IMR-90 (cell line): Measurements from ENCODE around the gene GPR157. TPM values are rescaled to one million over a fixed set of nuclear protein-coding genes. Genes with fewer than 3 reads are reported as not detected.

Experiments
- ATAC-seq: fragments of 200-7000 bp; cut with Tn5 transposase; 2 replicates; pipeline ENCODE4 v1.9.1; 2020; ENCODE audit warnings: low read depth, mild to moderate bottlenecking, moderate library complexity
- BruUV-seq: library from RNA; stranded (reverse); fragments of 400-500 nt; replicated peaks from 2 replicates; lab custom pipeline; 2021; lab: Mats Ljungman, UMichigan
- CTCF ChIA-PET: fragments of 300-600 bp; formaldehyde crosslinking; extraction: SDS; loops from one replicate; lab custom pipeline; 2021; ENCODE audit warnings: antibody characterized with exemption; lab: Yijun Ruan, JAX
- POLR2A ChIA-PET: fragments of 300-600 bp; sonication (Branson Sonifier 250); formaldehyde crosslinking; loops from one replicate; lab custom pipeline; 2022; ENCODE audit warnings: antibody characterized with exemption; ENCODE audit not compliant: unreplicated experiment; lab: Charles Lee
- DNase-seq: peaks from one replicate; pipeline ENCODE4 v3.0.0; 2013
- H2AFZ ChIP-seq: replicated peaks from 2 replicates; pipeline ENCODE3; 2013; ENCODE audit warnings: low read length, mild to moderate bottlenecking; ENCODE audit not compliant: poor library complexity
- H2AK5ac ChIP-seq: 2 replicates; pipeline ENCODE4 v1.6.1; 2013; ENCODE audit warnings: low read depth, low read length, inconsistent platforms
- H2AK9ac ChIP-seq: replicated peaks from 2 replicates; pipeline ENCODE3; 2013; ENCODE audit warnings: mild to moderate bottlenecking, low read depth, low read length, moderate library complexity; ENCODE audit not compliant: poor library complexity
- H2BK120ac ChIP-seq: 2 replicates; pipeline ENCODE4 v1.6.1; 2013; ENCODE audit warnings: low read depth, low read length, inconsistent platforms
- H2BK15ac ChIP-seq: 3 replicates; pipeline ENCODE4 v1.6.1; 2013; ENCODE audit warnings: low read depth, low read length, inconsistent platforms
- H2BK20ac ChIP-seq: 2 replicates; pipeline ENCODE4 v1.6.1; 2013; ENCODE audit warnings: low read depth, mild to moderate bottlenecking, inconsistent platforms, low read length, moderate library complexity
- H2BK5ac ChIP-seq: 2 replicates; pipeline ENCODE4 v1.6.1; 2013; ENCODE audit warnings: mild to moderate bottlenecking, low read depth, low read length, inconsistent platforms; ENCODE audit not compliant: poor library complexity, severe bottlenecking
- H3K14ac ChIP-seq: replicated peaks from 2 replicates; pipeline ENCODE4 v1.6.1; 2013; ENCODE audit warnings: low read depth, low read length, inconsistent platforms
- H3K18ac ChIP-seq: 2 replicates; pipeline ENCODE4 v1.6.1; 2013; ENCODE audit warnings: low read depth, low read length, control low read depth
- H3K23ac ChIP-seq: 2 replicates; pipeline ENCODE4 v1.6.1; 2013; ENCODE audit warnings: low read depth, low read length, inconsistent platforms
- H3K27ac ChIP-seq: 2 replicates; pipeline ENCODE4 v1.5.1; 2013; ENCODE audit warnings: mild to moderate bottlenecking, control low read depth, low read length; ENCODE audit not compliant: insufficient read depth
- H3K27me3 ChIP-seq: 2 replicates; pipeline ENCODE4 v1.6.1; 2013; ENCODE audit warnings: low read length; ENCODE audit not compliant: control insufficient read depth, insufficient read depth
- H3K36me3 ChIP-seq: 2 replicates; pipeline ENCODE4 v1.6.1; 2013; ENCODE audit warnings: low read length, mixed read lengths; ENCODE audit not compliant: control insufficient read depth, insufficient read depth
- H3K4ac ChIP-seq: 2 replicates; pipeline ENCODE4 v1.6.1; 2013; ENCODE audit warnings: low read depth, low read length, inconsistent platforms
- H3K4me1 ChIP-seq: 2 replicates; pipeline ENCODE4 v1.6.1; 2013; ENCODE audit warnings: low read length, mixed read lengths; ENCODE audit not compliant: control insufficient read depth, insufficient read depth
- H3K4me2 ChIP-seq: 2 replicates; pipeline ENCODE4 v1.6.1; 2013; ENCODE audit warnings: low read depth, mild to moderate bottlenecking, control low read depth, low read length, moderate library complexity
- H3K4me3 ChIP-seq: 2 replicates; pipeline ENCODE4 v1.5.1; 2013; ENCODE audit warnings: low read depth, mild to moderate bottlenecking, control low read depth, low read length, moderate library complexity; ENCODE audit not compliant: insufficient read depth
- H3K56ac ChIP-seq: 2 replicates; pipeline ENCODE4 v1.6.1; 2013; ENCODE audit warnings: low read length, inconsistent platforms; ENCODE audit not compliant: insufficient read depth; ENCODE audit errors: extremely low read depth
- H3K79me1 ChIP-seq, 2 experiments: 2 replicates each; pipeline ENCODE4 v1.6.1; 2013; ENCODE audit warnings: low read length in 2 of 2, inconsistent platforms in 1 of 2, low read depth in 1 of 2
- H3K9ac ChIP-seq: 2 replicates; pipeline ENCODE4 v1.6.1; 2013; ENCODE audit warnings: low read depth, low read length, control low read depth
- H3K9me1 ChIP-seq: 2 replicates; pipeline ENCODE4 v1.6.1; 2013; ENCODE audit warnings: low read length, inconsistent platforms; ENCODE audit not compliant: insufficient read depth
- H3K9me3 ChIP-seq: 2 replicates; pipeline ENCODE4 v1.6.1; 2013; ENCODE audit warnings: low read length; ENCODE audit not compliant: control insufficient read depth, insufficient read depth
- H4K20me1 ChIP-seq: 2 replicates; pipeline ENCODE4 v1.6.1; 2013; ENCODE audit warnings: low read length, inconsistent platforms; ENCODE audit not compliant: insufficient read depth
- H4K5ac ChIP-seq: 2 replicates; pipeline ENCODE4 v1.6.1; 2013; ENCODE audit warnings: mild to moderate bottlenecking, low read depth, low read length, control low read depth
- H4K8ac ChIP-seq, 2 experiments: 2 replicates each; pipeline ENCODE4 v1.6.1; 2013; ENCODE audit warnings: low read depth in 2 of 2, low read length in 2 of 2, control low read depth in 1 of 2, inconsistent platforms in 1 of 2
- H4K91ac ChIP-seq: 2 replicates; pipeline ENCODE4 v1.6.1; 2013; ENCODE audit warnings: low read depth, low read length, inconsistent platforms; ENCODE audit not compliant: insufficient read depth
- CEBPB ChIP-seq: IDR thresholded peaks from 2 replicates; pipeline ENCODE4 v1.6.1; 2012; ENCODE audit warnings: low read depth, low read length, improper control_type of control experiment
- FOS ChIP-seq: fragments of 150-350 bp; IDR thresholded peaks from 2 replicates; pipeline ENCODE4 v1.6.1; 2016; ENCODE audit warnings: low read depth, low read length
- MAFK ChIP-seq: IDR thresholded peaks from 2 replicates; pipeline ENCODE4 v1.6.1; 2012; ENCODE audit warnings: low read depth, low read length, improper control_type of control experiment
- MAZ ChIP-seq: IDR thresholded peaks from 2 replicates; pipeline ENCODE4 v1.6.1; 2012; ENCODE audit warnings: low read depth, mild to moderate bottlenecking, low read length, improper control_type of control experiment, moderate library complexity, borderline replicate concordance
- MXI1 ChIP-seq: IDR thresholded peaks from 2 replicates; pipeline ENCODE4 v1.6.1; 2012; ENCODE audit warnings: low read depth, mild to moderate bottlenecking, low read length, moderate library complexity, borderline replicate concordance
- RAD21 ChIP-seq: IDR thresholded peaks from 2 replicates; pipeline ENCODE4 v1.6.1; 2012; ENCODE audit warnings: low read length, improper control_type of control experiment
- RCOR1 ChIP-seq: IDR thresholded peaks from 2 replicates; pipeline ENCODE4 v1.6.1; 2012; ENCODE audit warnings: mild to moderate bottlenecking, low read length, improper control_type of control experiment; ENCODE audit not compliant: insufficient replicate concordance
- WGBS, 2 experiments: methylation state at CpG; one replicate each; pipeline versions ENCODE4 v1.1.5 to v1.1.7; 2013; ENCODE audit warnings: missing lambda C conversion rate in 2 of 2; ENCODE audit not compliant: insufficient read length in 1 of 2; ENCODE audit errors: extremely low coverage in 2 of 2; 5-methylcytosine and 5-hydroxymethylcytosine counted together
- dilution Hi-C: fragments of 300-500 bp; cut with HindIII; formaldehyde crosslinking; loops from one replicate; pipeline ENCODE4 v1.14.3; 2018; ENCODE audit warnings: low sequenced_read_pairs; ENCODE audit not compliant: unreplicated experiment
- in situ Hi-C: fragments of 300-500 bp; cut with MboI; formaldehyde crosslinking; loops from 3 replicates; pipeline ENCODE4 v1.14.3; 2019; ENCODE audit warnings: low sequenced_read_pairs, inconsistent platforms, mixed read lengths
- intact Hi-C: fragments of 100-400 bp; cut with micrococcal nuclease; formaldehyde crosslinking; loops from 2 replicates; pipeline ENCODE4 v1.10.0; 2022
- polyA plus RNA-seq, 3 experiments: library from polyadenylated mRNA; depleted of rRNA; stranded (reverse); fragments of >200 nt; gene quantifications; 2 replicates each; pipeline ENCODE4 v1.2.3, GENCODE V29; 2012; ENCODE audit warnings: low replicate concordance in 1 of 3
- total RNA-seq: library from RNA; depleted of rRNA; stranded (reverse); fragments of >200 nt; gene quantifications from 2 replicates; pipeline ENCODE4 v1.2.3, GENCODE V29; 2012
- TF ChIP-seq, protein P1 (sequence below): fragments of 150-350 bp; IDR thresholded peaks from 2 replicates; pipeline ENCODE4 v1.6.1; 2017; ENCODE audit warnings: mild to moderate bottlenecking, antibody characterized with exemption, low read length, low read depth

The GPR157 gene
- total and polyA plus RNA-seq, 2 of the 4 experiments (the other 2 are of a cell fraction): 1.8 to 2.7 TPM

DNA sequence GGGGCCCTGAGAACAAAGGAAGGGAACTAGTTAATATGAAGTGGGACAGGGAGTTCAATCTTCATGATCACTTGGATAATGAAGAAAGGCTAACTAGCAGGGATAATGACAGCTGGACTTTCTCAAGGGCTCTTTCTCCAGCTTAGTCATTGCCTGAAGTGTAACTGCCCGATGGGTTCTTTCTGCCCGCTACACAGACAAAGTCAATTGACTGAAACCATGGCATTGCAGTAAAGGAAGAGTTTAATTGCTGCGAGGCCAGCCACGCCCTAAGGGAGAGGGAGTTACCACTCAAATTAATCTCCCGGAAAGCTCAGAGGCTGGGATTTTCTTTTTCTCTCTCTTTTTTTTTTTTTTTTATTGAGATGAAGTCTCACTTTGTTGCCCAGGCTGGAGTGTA lies 42.9 kb downstream of the GPR157 start:
- no peak overlapping the region for H4K5ac ChIP-seq
- H4K8ac ChIP-seq: no peak overlapping the region
- no peak overlapping the region for H3K56ac ChIP-seq
- no peak overlapping the region for H3K23ac ChIP-seq
- H3K36me3 ChIP-seq: no peaks in the 10 kb centered on the region
- TF ChIP-seq RAD21 (no peak), MAZ (no peak), MXI1 (no peak), FOS (no peak), RCOR1 (no peak), CEBPB (no peak), MAFK (no peak)
- TF ChIP-seq, protein P1, sequence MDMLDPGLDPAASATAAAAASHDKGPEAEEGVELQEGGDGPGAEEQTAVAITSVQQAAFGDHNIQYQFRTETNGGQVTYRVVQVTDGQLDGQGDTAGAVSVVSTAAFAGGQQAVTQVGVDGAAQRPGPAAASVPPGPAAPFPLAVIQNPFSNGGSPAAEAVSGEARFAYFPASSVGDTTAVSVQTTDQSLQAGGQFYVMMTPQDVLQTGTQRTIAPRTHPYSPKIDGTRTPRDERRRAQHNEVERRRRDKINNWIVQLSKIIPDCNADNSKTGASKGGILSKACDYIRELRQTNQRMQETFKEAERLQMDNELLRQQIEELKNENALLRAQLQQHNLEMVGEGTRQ: no peak
- no peak overlapping the region for H2BK20ac ChIP-seq
- no peak overlapping the region for H3K4me2 ChIP-seq
- H4K20me1 ChIP-seq: no peaks in the 10 kb centered on the region
- peak; percentile 44; the same call in 1 of the 2 replicates for ATAC-seq
- dilution Hi-C loops: no loop called here
- no peaks in the 10 kb centered on the region for H3K9me1 ChIP-seq
- no TSS peak for BruUV-seq
- H3K14ac ChIP-seq: no peak overlapping the region
- POLR2A ChIA-PET: no interaction called here
- H3K9ac ChIP-seq: no peak overlapping the region
- H2BK120ac ChIP-seq: no peak overlapping the region
- H2AK9ac ChIP-seq: no peak overlapping the region
- H2BK5ac ChIP-seq: no peak overlapping the region
- no peak overlapping the region; the same call in 1 of the 2 replicates for H3K18ac ChIP-seq
- no peak overlapping the region for H3K4ac ChIP-seq
- H3K27ac ChIP-seq: no peak overlapping the region
- in situ Hi-C loops: no loop called here
- H2AFZ ChIP-seq: no peak overlapping the region
- H2AK5ac ChIP-seq: no peak overlapping the region
- H4K91ac ChIP-seq: no peak overlapping the region
- peaks cover 8% of the 10 kb centered on the region for H3K4me1 ChIP-seq
- peaks cover 23% of the 10 kb centered on the region for H3K27me3 ChIP-seq
- intact Hi-C loops: no loop called here
- no CpG with 5 or more reads among the region's 5 CpGs for WGBS, 2 experiments
- H2BK15ac ChIP-seq: no peak overlapping the region
- CTCF ChIA-PET: no interaction called here
- H3K79me1 ChIP-seq: no peaks in the 10 kb centered on the region
- H3K9me3 ChIP-seq: peaks cover 6% of the 10 kb centered on the region
- no peak for DNase-seq
- H3K4me3 ChIP-seq: no peak overlapping the region
